ENCODE measurements around the gene CAMKK2. TPM values are rescaled to one million over a fixed set of nuclear protein-coding genes. Genes with fewer than 3 reads are reported as not detected.

Gene CAMKK2
- total RNA-seq, result 24.3 and 25.4 TPM in 2 replicates

GRCh38 chr12:121296618-121297434 is at the start of gene CAMKK2:
Gene CAMKK2, minus strand, starts transcription at chr12:121296709. Its CDS starts 22,183 bp downstream, at chr12:121274526.

GRCh38 chr12:121209624-121210572 is 86.6 kb downstream of the CAMKK2 start, which contains the start of gene P2RX4:
Gene P2RX4, plus strand, starts transcription at chr12:121210129. Its CDS starts 36 bp downstream, at chr12:121210165.

Other genes starting within 250 kb of the CAMKK2 start
- 0.59 and 1.8 TPM in 2 replicates for gene P2RX7, start 163.8 kb downstream of the CAMKK2 start, total RNA-seq
- gene P2RX4, start 86.6 kb downstream of the CAMKK2 start, total RNA-seq, result 10.3 and 10.6 TPM in 2 replicates
- gene ANAPC5, start 55.7 kb upstream of the CAMKK2 start, total RNA-seq, result 140 and 188 TPM in 2 replicates
- gene RNF34, start 103.4 kb upstream of the CAMKK2 start, total RNA-seq, result 33.1 and 44.8 TPM in 2 replicates